GM21526 (cell line): ENCODE data around the gene SLC38A2.

ENCODE experiments used
- ATAC-seq: cut with Tn5 transposase; IDR thresholded peaks from one replicate; pipeline ENCODE4 v1.9.1; 2021; ENCODE audit warnings: moderate library complexity; ENCODE audit not compliant: unreplicated experiment, low FRiP score

The SLC38A2 gene

GRCh38 chr12:46378530-46378929 is 6.0 kb upstream of the SLC38A2 start:
- ATAC-seq, result no peak

- no peak for ATAC-seq
Observed at GRCh38 chr12:46377678-46378077, 5.1 kb upstream of the SLC38A2 start.

- ATAC-seq, result no peak
Observed at GRCh38 chr12:46376579-46376978, 4.0 kb upstream of the SLC38A2 start.

- ATAC-seq, result no peak
Observed at GRCh38 chr12:46374711-46375110, 2.1 kb upstream of the SLC38A2 start.

- no peak for ATAC-seq
Observed at GRCh38 chr12:46374310-46374709, 1.7 kb upstream of the SLC38A2 start.

GRCh38 chr12:46373301-46374296 is 1.0 kb upstream of the SLC38A2 start:
- no peak for ATAC-seq

GRCh38 chr12:46371718-46372543 is 642 bp downstream of the SLC38A2 start:
- peak; percentile 12 for ATAC-seq

GRCh38 chr12:46370792-46371717 is 1.5 kb downstream of the SLC38A2 start:
- peak; percentile 47 for ATAC-seq

GRCh38 chr12:46370380-46370734 is 2.2 kb downstream of the SLC38A2 start:
- no peak for ATAC-seq

GRCh38 chr12:46369474-46370379 is 2.8 kb downstream of the SLC38A2 start:
- ATAC-seq, result no peak

- no peak for ATAC-seq
Observed at GRCh38 chr12:46369095-46369473, 3.5 kb downstream of the SLC38A2 start.

- ATAC-seq, result no peak
Observed at GRCh38 chr12:46368684-46369083, 3.9 kb downstream of the SLC38A2 start.

- no peak for ATAC-seq
Observed at GRCh38 chr12:46368138-46368537, 4.4 kb downstream of the SLC38A2 start.

- ATAC-seq, result no peak
Observed at GRCh38 chr12:46367351-46368029, 5.1 kb downstream of the SLC38A2 start.

- no peak for ATAC-seq
Observed at GRCh38 chr12:46366771-46367170, 5.8 kb downstream of the SLC38A2 start.

GRCh38 chr12:46365951-46366379 is 6.6 kb downstream of the SLC38A2 start:
- no peak for ATAC-seq

GRCh38 chr12:46364777-46365580 is 7.6 kb downstream of the SLC38A2 start:
- no peak for ATAC-seq

- no peak for ATAC-seq
Observed at GRCh38 chr12:46364300-46364696, 8.3 kb downstream of the SLC38A2 start.
